B cell (primary cell): ENCODE measurements around the gene CACNA1D. TPM values are rescaled to one million over a fixed set of nuclear protein-coding genes. Genes with fewer than 3 reads are reported as not detected.

Source experiments
- ATAC-seq: fragments of 200-7000 bp; cut with Tn5 transposase; one replicate; pipeline ENCODE4 v1.10.0; 2021; ENCODE audit warnings: low read depth, mild to moderate bottlenecking, moderate number of reproducible peaks, moderate library complexity
- CTCF ChIA-PET: fragments of 350-600 bp; sonication (Branson Sonifier 250); formaldehyde crosslinking; loops from one replicate; lab custom pipeline; 2021; ENCODE audit warnings: antibody characterized with exemption, inconsistent platforms; lab: Charles Lee
- POLR2A ChIA-PET: fragments of 350-600 bp; sonication (Branson Sonifier 250); formaldehyde crosslinking; loops from one replicate; lab custom pipeline; 2021; ENCODE audit warnings: antibody characterized with exemption; lab: Charles Lee
- DNase-seq: peaks from one replicate; pipeline ENCODE4 v3.0.0; 2013
- H2AFZ ChIP-seq: 2 replicates; pipeline ENCODE4 v1.6.1; 2012; ENCODE audit warnings: mild to moderate bottlenecking, low read depth, low read length; ENCODE audit not compliant: insufficient read depth, poor library complexity, severe bottlenecking
- H3K27ac ChIP-seq, 2 donors: 1 replicate in 1 of 2; 2 replicates in 1 of 2; pipeline ENCODE4 v1.5.1; 2012 to 2013; ENCODE audit warnings: low read length in 2 of 2, mild to moderate bottlenecking in 2 of 2, moderate library complexity in 1 of 2
- H3K27me3 ChIP-seq, 4 experiments: fragments of 200-600 bp in 1 of 4; sonication (generic) in 1 of 4; replicated peaks in 1 of 4; 1 replicate in 2 of 4; 2 replicates in 2 of 4; pipeline versions ENCODE4 v1.6.1 to v1.7.0; 2013 to 2016; ENCODE audit warnings: low read length in 3 of 4, mild to moderate bottlenecking in 2 of 4, mixed read lengths in 1 of 4, moderate library complexity in 1 of 4; ENCODE audit not compliant: insufficient read depth in 4 of 4, control insufficient read depth in 3 of 4; ENCODE audit errors: control extremely low read depth in 1 of 4
- H3K36me3 ChIP-seq, 2 experiments: replicated peaks in 1 of 2; 1 replicate in 1 of 2; 2 replicates in 1 of 2; pipeline versions ENCODE4 v1.6.1 to v1.7.1; 2013; ENCODE audit warnings: low read length in 1 of 2; ENCODE audit not compliant: insufficient read depth in 2 of 2, control insufficient read depth in 1 of 2; ENCODE audit errors: control extremely low read depth in 1 of 2, extremely low read depth in 1 of 2
- H3K4me1 ChIP-seq, 2 donors: fragments of 200-600 bp in 1 of 2; sonication (generic) in 1 of 2; 1 replicate in 1 of 2; 2 replicates in 1 of 2; pipeline versions ENCODE4 v1.5.1 to v1.6.1; 2013 to 2017; ENCODE audit warnings: low read length in 2 of 2; ENCODE audit not compliant: control insufficient read depth in 2 of 2, insufficient read depth in 2 of 2
- H3K4me2 ChIP-seq: replicated peaks from 2 replicates; pipeline ENCODE3; 2012; ENCODE audit warnings: mild to moderate bottlenecking, low read depth, low read length; ENCODE audit not compliant: poor library complexity, severe bottlenecking
- H3K4me3 ChIP-seq, 5 experiments: fragments of 200-600 bp in 1 of 5; sonication (generic) in 1 of 5; 1 replicate in 3 of 5; 2 replicates in 2 of 5; pipeline versions ENCODE4 v1.5.1 to v1.7.0; 2011 to 2016; ENCODE audit warnings: low read length in 4 of 5, mild to moderate bottlenecking in 4 of 5, low read depth in 2 of 5, control low read depth in 1 of 5, moderate library complexity in 1 of 5; ENCODE audit not compliant: insufficient read depth in 1 of 5; ENCODE audit errors: control extremely low read depth in 1 of 5, extremely low read depth in 1 of 5
- H3K79me2 ChIP-seq: fragments of 200-600 bp; sonication (generic); one replicate; pipeline ENCODE4 v1.6.0; 2016; ENCODE audit warnings: low read length; ENCODE audit not compliant: control insufficient read depth, insufficient read depth
- H3K9ac ChIP-seq: fragments of 200-600 bp; sonication (generic); 2 replicates; pipeline ENCODE4 v1.6.1; 2017; ENCODE audit warnings: mild to moderate bottlenecking, low read length, moderate library complexity
- H3K9me3 ChIP-seq, 3 donors: one replicate each; pipeline versions ENCODE4 v1.6.1 to v1.7.1; 2013; ENCODE audit warnings: low read length in 2 of 3; ENCODE audit not compliant: control insufficient read depth in 2 of 3, insufficient read depth in 1 of 3; ENCODE audit errors: control extremely low read depth in 1 of 3
- H4K20me1 ChIP-seq: 2 replicates; pipeline ENCODE4 v1.6.0; 2012; ENCODE audit warnings: mild to moderate bottlenecking, low read length; ENCODE audit not compliant: insufficient read depth, control insufficient read depth, poor library complexity, severe bottlenecking
- H3K27ac Mint-ChIP-seq: one replicate; pipeline ENCODE4 v1.8.0; 2021; ENCODE audit warnings: mixed read lengths
- H3K27me3 Mint-ChIP-seq: one replicate; pipeline ENCODE4 v1.8.0; 2021; ENCODE audit warnings: mixed read lengths
- H3K4me1 Mint-ChIP-seq: one replicate; pipeline ENCODE4 v1.8.0; 2021; ENCODE audit warnings: mixed read lengths
- H3K4me3 Mint-ChIP-seq: one replicate; pipeline ENCODE4 v1.8.0; 2021; ENCODE audit warnings: mixed read lengths
- H3K9me3 Mint-ChIP-seq: one replicate; pipeline ENCODE4 v1.8.0; 2022; ENCODE audit warnings: mixed read lengths; ENCODE audit not compliant: insufficient read depth
- EZH2 ChIP-seq: IDR thresholded peaks from 2 replicates; pipeline ENCODE4 v1.6.1; 2012; ENCODE audit warnings: borderline replicate concordance, low read depth, mild to moderate bottlenecking, moderate library complexity, low read length; ENCODE audit not compliant: insufficient read depth, poor library complexity, severe bottlenecking
- whole genome bisulfite sequencing: methylation state at CpG from one replicate; pipeline ENCODE4 v1.1.5; 2013; ENCODE audit warnings: missing lambda C conversion rate; ENCODE audit not compliant: insufficient coverage; 5-methylcytosine and 5-hydroxymethylcytosine counted together
- intact Hi-C: fragments of 100-400 bp; cut with micrococcal nuclease; formaldehyde crosslinking; loops from one replicate; pipeline ENCODE4 v1.10.0; 2022
- polyA plus RNA-seq: library from polyadenylated mRNA; depleted of rRNA; stranded (reverse); fragments of >200 nt; gene quantifications from 2 replicates; pipeline ENCODE4 v1.2.3, GENCODE V29; 2012
- total RNA-seq, 2 donors: library from RNA; stranded (reverse); fragments of 120-200 nt in 1 of 2; gene quantifications; 1 replicate in 1 of 2; 2 replicates in 1 of 2; pipeline versions ENCODE4 v1.2.3 to v1.2.4, GENCODE V29; 2013 to 2022
- TF ChIP-seq, protein P1 (sequence below): fragments of 200-600 bp; IDR thresholded peaks from one replicate; pipeline ENCODE4 v1.8.0; 2022; ENCODE audit warnings: antibody characterized with exemption, mild to moderate bottlenecking

The CACNA1D gene
- total and polyA plus RNA-seq, 2 donors (not counting 1 experiment from before 2014, with no cell fraction given) = 0.06 to 0.07 TPM

- intact Hi-C loops = no loop called here
- H3K36me3 ChIP-seq = peaks cover 0 to 7% of the 10 kb centered on the region in 2 experiments
- CTCF ChIA-PET = interaction anchor here (0.6 kb wide), 1 partner anchor 592 kb away, joined by 3 read pairs; no protein-coding TSS in a partner anchor
- Mint-ChIP-seq H3K27ac (no peak overlapping the region), H3K27me3 (no peaks in the 10 kb centered on the region), H3K4me1 (peaks cover 26% of the 10 kb centered on the region), H3K4me3 (no peak overlapping the region), H3K9me3 (no peaks in the 10 kb centered on the region)
- WGBS = 33% methylated on average over 3 of the region's 7 CpGs
- H2AFZ ChIP-seq = no peak overlapping the region
- no peak overlapping the region for H3K9ac ChIP-seq
- no peak overlapping the region for H3K4me3 ChIP-seq
- no peak overlapping the region for H3K4me2 ChIP-seq
- H3K27ac ChIP-seq = no peak overlapping the region
- peaks cover 8 to 16% of the 10 kb centered on the region in 2 donors for H3K4me1 ChIP-seq
- TF ChIP-seq, protein P1, sequence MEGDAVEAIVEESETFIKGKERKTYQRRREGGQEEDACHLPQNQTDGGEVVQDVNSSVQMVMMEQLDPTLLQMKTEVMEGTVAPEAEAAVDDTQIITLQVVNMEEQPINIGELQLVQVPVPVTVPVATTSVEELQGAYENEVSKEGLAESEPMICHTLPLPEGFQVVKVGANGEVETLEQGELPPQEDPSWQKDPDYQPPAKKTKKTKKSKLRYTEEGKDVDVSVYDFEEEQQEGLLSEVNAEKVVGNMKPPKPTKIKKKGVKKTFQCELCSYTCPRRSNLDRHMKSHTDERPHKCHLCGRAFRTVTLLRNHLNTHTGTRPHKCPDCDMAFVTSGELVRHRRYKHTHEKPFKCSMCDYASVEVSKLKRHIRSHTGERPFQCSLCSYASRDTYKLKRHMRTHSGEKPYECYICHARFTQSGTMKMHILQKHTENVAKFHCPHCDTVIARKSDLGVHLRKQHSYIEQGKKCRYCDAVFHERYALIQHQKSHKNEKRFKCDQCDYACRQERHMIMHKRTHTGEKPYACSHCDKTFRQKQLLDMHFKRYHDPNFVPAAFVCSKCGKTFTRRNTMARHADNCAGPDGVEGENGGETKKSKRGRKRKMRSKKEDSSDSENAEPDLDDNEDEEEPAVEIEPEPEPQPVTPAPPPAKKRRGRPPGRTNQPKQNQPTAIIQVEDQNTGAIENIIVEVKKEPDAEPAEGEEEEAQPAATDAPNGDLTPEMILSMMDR = no peak
- TF ChIP-seq EZH2 = no peak
- no peaks in the 10 kb centered on the region for H3K27me3 ChIP-seq
- no peak for ATAC-seq
- H3K9me3 ChIP-seq = no peaks in the 10 kb centered on the region
- no peak for DNase-seq
- no peaks in the 10 kb centered on the region for H3K79me2 ChIP-seq
- POLR2A ChIA-PET = no interaction called here
- H4K20me1 ChIP-seq = no peaks in the 10 kb centered on the region
These were observed 362.6 kb downstream of the CACNA1D start for GRCh38 chr3:53856964-53857363.

DNA sequence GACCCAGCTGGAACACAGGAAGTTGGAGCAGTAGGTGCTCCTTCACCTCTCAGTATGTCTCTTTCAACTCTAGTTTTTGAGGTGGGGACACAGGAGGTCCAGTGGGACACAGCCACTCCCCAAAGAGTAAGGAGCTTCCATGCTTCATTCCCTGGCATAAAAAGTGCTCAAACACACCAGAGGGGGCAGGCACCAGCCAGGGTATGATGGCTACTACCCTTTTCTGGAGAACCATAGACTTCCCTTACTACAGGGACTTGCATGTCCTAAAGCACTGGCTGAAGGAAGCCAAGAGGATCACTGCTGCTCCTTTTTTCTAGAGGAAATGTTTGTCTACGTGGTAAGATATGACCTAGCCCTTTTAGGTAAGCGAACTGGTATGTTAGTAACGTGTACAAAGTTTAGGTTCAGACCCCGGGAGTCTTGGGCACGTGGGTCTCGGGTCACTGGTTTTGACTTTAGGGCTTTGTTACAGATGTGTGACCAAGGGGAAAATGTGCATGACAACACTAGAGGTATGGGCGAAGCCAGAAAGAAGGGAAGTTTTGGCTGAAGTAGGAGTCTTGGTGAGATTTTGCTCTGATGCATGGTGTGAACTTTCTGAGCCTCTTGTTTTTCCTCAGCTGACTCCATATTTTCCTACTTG is 363.8 kb downstream of the CACNA1D start:
- no peaks in the 10 kb centered on the region for H3K9me3 Mint-ChIP-seq
- H3K27me3 ChIP-seq = no peaks in the 10 kb centered on the region
- no peaks in the 10 kb centered on the region for H3K9me3 ChIP-seq
- H3K4me2 ChIP-seq = no peak overlapping the region
- peaks cover 36% of the 10 kb centered on the region for H3K4me1 Mint-ChIP-seq
- 78% methylated on average over 6 of the region's 7 CpGs for WGBS
- H3K4me3 ChIP-seq = no peak overlapping the region
- H3K4me1 ChIP-seq = peaks cover 9 to 18% of the 10 kb centered on the region in 2 donors
- H3K79me2 ChIP-seq = no peaks in the 10 kb centered on the region
- H2AFZ ChIP-seq = no peak overlapping the region
- H3K27ac ChIP-seq = no peak overlapping the region
- no peak overlapping the region for H3K9ac ChIP-seq
- intact Hi-C loops = no loop called here
- no peaks in the 10 kb centered on the region for H4K20me1 ChIP-seq
- DNase-seq = no peak
- no peak for TF ChIP-seq EZH2
- TF ChIP-seq, protein P1 = no peak
- no peak overlapping the region for H3K4me3 Mint-ChIP-seq
- H3K27me3 Mint-ChIP-seq = no peaks in the 10 kb centered on the region
- no peak overlapping the region for H3K27ac Mint-ChIP-seq
- peaks cover 7 to 14% of the 10 kb centered on the region in 2 experiments for H3K36me3 ChIP-seq
- no peak for ATAC-seq
- POLR2A ChIA-PET = no interaction called here
- CTCF ChIA-PET = no interaction called here
